Psoas muscle (tissue), 8 donors: ENCODE results near the gene MLLT1. TPM values are rescaled to one million over a fixed set of nuclear protein-coding genes. Genes with fewer than 3 reads are reported as not detected.

Source experiments
- ATAC-seq, 4 donors: fragments of 200-7000 bp; cut with Tn5 transposase; one replicate each; pipeline ENCODE4 v1.9.1; 2020; ENCODE audit warnings: moderate library complexity in 3 of 4, mild to moderate bottlenecking in 2 of 4
- DNase-seq, 2 donors: peaks; one replicate each; pipeline ENCODE4 v3.0.0-alpha.2; 2020
- H3K27ac ChIP-seq: fragments of 200-600 bp; one replicate; pipeline ENCODE4 v1.8.0; 2022
- H3K27me3 ChIP-seq, 3 donors: fragments of 200-600 bp in 1 of 3; one replicate each; pipeline versions ENCODE4 v1.6.1 to v1.8.0; 2013 to 2022; ENCODE audit warnings: low read length in 2 of 3, mild to moderate bottlenecking in 2 of 3, moderate library complexity in 1 of 3; ENCODE audit not compliant: insufficient read depth in 3 of 3
- H3K36me3 ChIP-seq, 2 donors: fragments of 200-600 bp in 1 of 2; one replicate each; pipeline versions ENCODE4 v1.6.1 to v1.8.0; 2013 to 2022; ENCODE audit warnings: low read depth in 1 of 2, mild to moderate bottlenecking in 1 of 2, moderate library complexity in 1 of 2; ENCODE audit not compliant: insufficient read depth in 1 of 2
- H3K4me1 ChIP-seq: fragments of 200-600 bp; one replicate; pipeline ENCODE4 v1.8.0; 2022
- H3K4me3 ChIP-seq: fragments of 200-600 bp; one replicate; pipeline ENCODE4 v1.8.0; 2022; ENCODE audit warnings: mild to moderate bottlenecking
- H3K9me3 ChIP-seq: fragments of 200-600 bp; one replicate; pipeline ENCODE4 v1.8.0; 2022
- CTCF ChIP-seq: fragments of 200-600 bp; IDR thresholded peaks from one replicate; pipeline ENCODE4 v1.8.0; 2022; ENCODE audit warnings: antibody characterized with exemption
- WGBS, 3 donors: extraction: QIAGEN DNeasy Blood & Tissue Kit; methylation state at CpG; one replicate each; pipeline versions ENCODE4 v1.1.6 to v1.1.7; 2013; 5-methylcytosine and 5-hydroxymethylcytosine counted together
- intact Hi-C, 2 donors: fragments of 100-400 bp; cut with DNase I; formaldehyde crosslinking; loops; one replicate each; pipeline versions ENCODE4 v1.11.0 to v1.14.2; 2022
- polyA plus RNA-seq, 3 donors: library from polyadenylated mRNA; stranded (reverse); fragments of 200-250 nt; gene quantifications; one replicate each; pipeline ENCODE4 v1.2.3, GENCODE V29; 2013
- total RNA-seq, 4 donors: library from RNA; stranded (reverse); fragmentation: NEBNext Ultra II Directional in 2 of 4; extraction: Animal tissue kit (Norgen Biotek cat#: 25700) in 2 of 4; gene quantifications; one replicate each; pipeline versions ENCODE4 v1.2.1 to v1.2.4, GENCODE V29; 2021 to 2023
- donor health status: healthy with polysubstance abuse.
- donor health status: DM: no; HTN: no; CAD: no; lungs with moderate emphysema.
- donor health status: Bipolar disorder and iron deficiency.
- donor health status: healthy.
- donor health status: DM: yes; HTN: yes; CAD: no.
- donor health status: DM: no; HTN: no; CAD: no.
- donor health status: DM: no; HTN: no; CAD: no.
- donor health status: DM: yes; HTN: yes; CAD: no.

MLLT1 gene
- total and polyA plus RNA-seq, 7 donors, result 24.2 to 51.7 (median 35.8) TPM

- no peak for DNase-seq
- H3K27me3 ChIP-seq, result no peaks in the 10 kb centered on the region
- intact Hi-C loops, result loop anchor here (10.0 kb wide), 2 partner anchors 53 to 303 kb away; partner anchors contain the start of gene RANBP3 (in 1 of the 2)
- TF ChIP-seq CTCF, result no peak
- peaks cover 55% of the 10 kb centered on the region for H3K4me1 ChIP-seq
- no peak for ATAC-seq
- WGBS, 3 donors, result 61 to 78% (median 69%) methylated on average over 9 of the region's 9 CpGs
- peak overlapping the region; percentile 93 for H3K4me3 ChIP-seq
- no peaks in the 10 kb centered on the region for H3K36me3 ChIP-seq
- H3K9me3 ChIP-seq, result no peaks in the 10 kb centered on the region
- peak overlapping the region; percentile 86 for H3K27ac ChIP-seq
These were observed 1.7 kb downstream of the MLLT1 start for GRCh38 chr19:6278051-6278450.

DNA sequence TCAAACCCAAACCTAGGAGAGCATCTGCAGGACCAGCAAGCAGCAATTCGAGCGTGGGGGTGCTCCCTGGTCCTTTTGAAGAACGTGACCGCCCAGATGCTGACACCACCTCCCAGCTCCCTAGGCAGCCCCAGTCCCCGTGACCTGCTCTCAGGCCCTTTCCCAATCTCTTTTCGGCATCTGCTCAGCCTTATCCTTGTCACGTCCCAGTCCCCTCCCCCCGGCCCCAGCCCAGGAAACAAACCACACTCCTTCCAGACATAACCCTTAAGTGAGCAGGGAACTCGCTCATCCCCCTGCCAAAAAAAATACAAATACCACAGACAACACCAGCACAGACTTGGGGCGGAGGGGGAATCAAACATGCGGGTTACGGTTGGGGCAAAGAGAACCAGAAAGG lies 3.3 kb downstream of the MLLT1 start:
- H3K4me1 ChIP-seq, result peaks cover 71% of the 10 kb centered on the region
- no peaks in the 10 kb centered on the region for H3K27me3 ChIP-seq
- 67 to 77% (median 74%) methylated on average over 12 of the region's 12 CpGs for WGBS, 3 donors
- H3K36me3 ChIP-seq, result no peaks in the 10 kb centered on the region
- no peak overlapping the region for H3K4me3 ChIP-seq
- intact Hi-C loops, result loop anchor here (10.0 kb wide), 2 partner anchors 52 to 302 kb away; partner anchors contain the start of gene RANBP3 (in 1 of the 2)
- H3K9me3 ChIP-seq, result no peaks in the 10 kb centered on the region
- peak overlapping the region; percentile 94 for H3K27ac ChIP-seq
- no peak for TF ChIP-seq CTCF
- DNase-seq (peak; percentile 75 to 81), ATAC-seq (no peak)

DNA sequence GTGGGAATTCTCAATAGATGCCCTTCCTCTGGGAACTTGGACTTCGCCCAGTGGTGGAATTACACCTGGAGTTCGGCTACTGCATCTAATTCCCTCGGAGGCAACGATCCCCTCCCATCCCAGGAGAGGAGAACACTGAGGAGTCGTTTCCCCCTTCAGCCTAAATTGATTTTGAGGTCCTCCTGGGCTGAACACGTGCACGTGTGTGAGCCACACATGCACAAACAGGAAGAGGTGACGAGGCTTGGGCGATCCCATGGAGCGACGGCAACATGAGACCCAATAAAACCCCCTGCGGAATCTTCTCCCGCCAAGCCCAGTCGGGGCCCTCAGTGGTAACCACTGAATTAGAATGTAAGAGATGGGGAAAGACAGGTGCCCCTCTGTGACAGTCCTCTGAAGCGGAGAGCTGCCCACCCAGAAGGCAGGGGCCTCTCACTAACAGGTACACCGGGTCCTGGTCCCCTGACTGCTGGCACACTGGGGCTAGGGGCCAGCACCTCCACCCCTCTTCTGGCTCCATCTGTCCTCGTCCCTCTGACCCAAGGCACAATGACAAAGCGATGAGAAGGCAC lies 4.5 kb downstream of the MLLT1 start:
- H3K4me1 ChIP-seq, result peaks cover 83% of the 10 kb centered on the region
- no peak for TF ChIP-seq CTCF
- 41 to 63% (median 42%) methylated on average over 18 of the region's 18 CpGs for WGBS, 3 donors
- DNase-seq (no peak), ATAC-seq (no peak)
- intact Hi-C loops, result loop anchor here (10.0 kb wide), 2 partner anchors 50 to 300 kb away; partner anchors contain the start of gene RANBP3 (in 1 of the 2)
- no peaks in the 10 kb centered on the region for H3K9me3 ChIP-seq
- H3K36me3 ChIP-seq, result peaks cover 0 to 3% of the 10 kb centered on the region in 2 donors
- peak overlapping the region; percentile 94 for H3K27ac ChIP-seq
- H3K27me3 ChIP-seq, result no peaks in the 10 kb centered on the region
- peak overlapping the region; percentile 56 for H3K4me3 ChIP-seq

DNA sequence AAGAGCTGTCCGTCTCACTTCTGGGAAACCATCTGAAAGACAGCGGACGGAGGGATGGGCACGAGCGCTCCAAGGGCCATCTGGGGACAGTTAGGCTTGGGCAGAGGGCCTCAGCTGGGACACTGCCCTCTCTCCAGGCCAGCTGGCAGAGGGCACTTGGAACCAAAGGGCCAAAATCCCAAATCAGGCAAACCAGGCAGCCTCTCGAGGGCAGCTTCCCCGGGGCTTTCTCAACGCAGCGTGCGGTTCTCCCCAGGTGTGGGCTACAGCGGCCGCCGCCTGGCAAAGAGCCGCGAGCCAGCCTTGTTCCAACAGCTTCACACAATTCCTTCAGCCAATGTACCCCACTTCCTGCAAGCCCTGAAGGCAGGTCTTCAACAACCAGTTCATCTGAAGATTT lies 5.0 kb downstream of the MLLT1 start:
- no peak for TF ChIP-seq CTCF
- Histone ChIP-seq H3K4me3 (peak overlapping the region; percentile 56), H3K9me3 (no peaks in the 10 kb centered on the region), H3K36me3 (peaks cover 0 to 8% of the 10 kb centered on the region in 2 donors), H3K27ac (peak overlapping the region; percentile 94), H3K4me1 (peaks cover 84% of the 10 kb centered on the region), H3K27me3 (no peaks in the 10 kb centered on the region)
- DNase-seq (peak; percentile 60 to 76), ATAC-seq (peak; percentile 45 to 72 (median 56))
- intact Hi-C loops, result loop anchor here (10.0 kb wide), 2 partner anchors 50 to 300 kb away; partner anchors contain the start of gene RANBP3 (in 1 of the 2)
- whole genome bisulfite sequencing, 3 donors, result 21 to 46% (median 24%) methylated on average over 15 of the region's 15 CpGs
